Suprapubic skin (tissue), 3 donors: ENCODE results near the gene EXOSC10.

Experiments used
- EP300 ChIP-seq: sonication (generic); formaldehyde crosslinking; IDR thresholded peaks from one replicate; pipeline ENCODE4 v1.6.1; 2017; ENCODE audit warnings: antibody characterized with exemption
- TF ChIP-seq, protein P1 (sequence below), 2 donors: fragments of 200-600 bp in 1 of 2; fragments of 450-650 bp in 1 of 2; sonication (generic) in 1 of 2; IDR thresholded peaks; one replicate each; pipeline ENCODE4 v1.5.1; 2016 to 2019; ENCODE audit warnings: antibody characterized with exemption in 2 of 2, mild to moderate bottlenecking in 1 of 2, moderate library complexity in 1 of 2

DNA sequence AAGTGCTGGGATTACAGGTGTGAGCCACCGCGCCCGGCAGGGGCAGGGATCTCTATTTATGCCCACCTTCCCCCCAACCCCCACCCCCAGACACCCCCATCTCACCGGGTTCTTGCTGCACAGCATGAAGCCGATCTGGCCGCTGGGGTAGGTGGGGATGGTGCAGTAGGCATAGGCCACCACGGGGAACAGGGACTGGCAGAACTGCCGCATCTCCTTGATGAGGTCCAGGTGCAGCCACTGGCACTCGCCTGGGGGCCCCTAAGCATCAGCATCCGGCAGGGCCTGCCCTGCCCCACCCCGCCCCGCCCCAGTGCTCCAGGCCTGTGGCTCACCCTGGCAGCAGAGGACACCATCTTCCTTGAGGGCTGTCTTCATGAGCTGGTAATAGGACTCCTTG lies 44.0 kb downstream of the EXOSC10 start:
- TF ChIP-seq, protein P1, sequence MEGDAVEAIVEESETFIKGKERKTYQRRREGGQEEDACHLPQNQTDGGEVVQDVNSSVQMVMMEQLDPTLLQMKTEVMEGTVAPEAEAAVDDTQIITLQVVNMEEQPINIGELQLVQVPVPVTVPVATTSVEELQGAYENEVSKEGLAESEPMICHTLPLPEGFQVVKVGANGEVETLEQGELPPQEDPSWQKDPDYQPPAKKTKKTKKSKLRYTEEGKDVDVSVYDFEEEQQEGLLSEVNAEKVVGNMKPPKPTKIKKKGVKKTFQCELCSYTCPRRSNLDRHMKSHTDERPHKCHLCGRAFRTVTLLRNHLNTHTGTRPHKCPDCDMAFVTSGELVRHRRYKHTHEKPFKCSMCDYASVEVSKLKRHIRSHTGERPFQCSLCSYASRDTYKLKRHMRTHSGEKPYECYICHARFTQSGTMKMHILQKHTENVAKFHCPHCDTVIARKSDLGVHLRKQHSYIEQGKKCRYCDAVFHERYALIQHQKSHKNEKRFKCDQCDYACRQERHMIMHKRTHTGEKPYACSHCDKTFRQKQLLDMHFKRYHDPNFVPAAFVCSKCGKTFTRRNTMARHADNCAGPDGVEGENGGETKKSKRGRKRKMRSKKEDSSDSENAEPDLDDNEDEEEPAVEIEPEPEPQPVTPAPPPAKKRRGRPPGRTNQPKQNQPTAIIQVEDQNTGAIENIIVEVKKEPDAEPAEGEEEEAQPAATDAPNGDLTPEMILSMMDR (IDR thresholded peaks at IDR 0.05): no peak
- no peak for TF ChIP-seq EP300
